SK-N-SH (cell line): ENCODE measurements around the gene LRRN4.

Source experiments
- CTCF ChIP-seq: fragments of 200-600 bp; sonication (generic); IDR thresholded peaks from 2 replicates; pipeline ENCODE4 v1.6.1; 2017; ENCODE audit warnings: antibody characterized with exemption, mild to moderate bottlenecking, moderate library complexity
- EP300 ChIP-seq, 2 experiments: IDR thresholded peaks; 2 replicates each; pipeline versions ENCODE4 v1.4.0 to v1.6.1; 2012; ENCODE audit warnings: borderline replicate concordance in 1 of 2, low read depth in 1 of 2, low read length in 1 of 2
- GABPA ChIP-seq: IDR thresholded peaks from 2 replicates; pipeline ENCODE4 v1.4.0; 2012; ENCODE audit warnings: low read depth, mild to moderate bottlenecking
- IRF3 ChIP-seq: fragments of 150-350 bp; IDR thresholded peaks from 2 replicates; pipeline ENCODE4 v1.6.1; 2016; ENCODE audit warnings: mild to moderate bottlenecking, low read depth, low read length
- MXI1 ChIP-seq: IDR thresholded peaks from 2 replicates; pipeline ENCODE4 v1.6.1; 2012; ENCODE audit warnings: mild to moderate bottlenecking, low read depth, low read length, improper control_type of control experiment
- RFX5 ChIP-seq: IDR thresholded peaks from 2 replicates; pipeline ENCODE4 v1.6.1; 2012; ENCODE audit warnings: mild to moderate bottlenecking, improper control_type of control experiment, low read length
- SIN3A ChIP-seq: IDR thresholded peaks from 2 replicates; pipeline ENCODE4 v1.6.1; 2012; ENCODE audit warnings: low read depth, mild to moderate bottlenecking, low read length, moderate library complexity, borderline replicate concordance
- SMC3 ChIP-seq: IDR thresholded peaks from 2 replicates; pipeline ENCODE4 v1.6.1; 2012; ENCODE audit warnings: low read depth, low read length, improper control_type of control experiment
- TF ChIP-seq, protein P1 (sequence below): IDR thresholded peaks from 2 replicates; pipeline ENCODE4; 2012
- TF ChIP-seq, protein P2 (sequence below): IDR thresholded peaks from 2 replicates; pipeline ENCODE4 v1.4.0; 2012; ENCODE audit warnings: low read depth
- TF ChIP-seq, protein P3 (sequence below): IDR thresholded peaks from 2 replicates; pipeline ENCODE4 v1.6.1; 2012; ENCODE audit warnings: mild to moderate bottlenecking, low read depth, low read length, moderate library complexity

DNA sequence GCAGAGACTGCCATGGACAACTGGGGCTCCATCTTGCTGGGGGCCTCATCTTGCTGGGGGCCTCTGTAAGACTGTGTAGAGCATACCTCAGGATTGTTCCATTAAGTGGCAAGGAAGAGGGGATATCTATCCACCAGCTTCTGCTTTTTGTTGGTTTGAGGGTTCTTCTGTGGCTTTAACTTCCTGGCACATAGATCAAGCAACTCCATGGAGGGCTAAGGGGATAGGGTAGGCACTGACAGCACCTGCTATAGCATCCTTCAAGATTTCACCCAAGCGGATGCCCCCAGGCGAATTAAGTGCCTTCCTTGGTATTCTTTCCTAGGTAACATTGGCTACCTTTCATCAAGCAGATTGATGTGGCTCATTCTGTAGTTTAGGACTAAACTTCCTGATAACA is 3.8 kb upstream of the LRRN4 start:
- TF ChIP-seq EP300 (IDR thresholded peaks at IDR 0.05; ENCODE audit: borderline replicate concordance in 1 of 2, low read depth in 1 of 2, low read length in 1 of 2) (no peak), CTCF (no peak), RFX5 (no peak), MXI1 (no peak), SMC3 (no peak), GABPA (no peak), IRF3 (no peak), SIN3A (no peak)
- TF ChIP-seq, protein P1, sequence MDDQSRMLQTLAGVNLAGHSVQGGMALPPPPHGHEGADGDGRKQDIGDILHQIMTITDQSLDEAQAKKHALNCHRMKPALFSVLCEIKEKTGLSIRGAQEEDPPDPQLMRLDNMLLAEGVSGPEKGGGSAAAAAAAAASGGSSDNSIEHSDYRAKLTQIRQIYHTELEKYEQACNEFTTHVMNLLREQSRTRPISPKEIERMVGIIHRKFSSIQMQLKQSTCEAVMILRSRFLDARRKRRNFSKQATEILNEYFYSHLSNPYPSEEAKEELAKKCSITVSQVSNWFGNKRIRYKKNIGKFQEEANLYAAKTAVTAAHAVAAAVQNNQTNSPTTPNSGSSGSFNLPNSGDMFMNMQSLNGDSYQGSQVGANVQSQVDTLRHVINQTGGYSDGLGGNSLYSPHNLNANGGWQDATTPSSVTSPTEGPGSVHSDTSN, result no peak
- TF ChIP-seq, protein P2, sequence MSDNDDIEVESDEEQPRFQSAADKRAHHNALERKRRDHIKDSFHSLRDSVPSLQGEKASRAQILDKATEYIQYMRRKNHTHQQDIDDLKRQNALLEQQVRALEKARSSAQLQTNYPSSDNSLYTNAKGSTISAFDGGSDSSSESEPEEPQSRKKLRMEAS, result no peak
- TF ChIP-seq, protein P3, sequence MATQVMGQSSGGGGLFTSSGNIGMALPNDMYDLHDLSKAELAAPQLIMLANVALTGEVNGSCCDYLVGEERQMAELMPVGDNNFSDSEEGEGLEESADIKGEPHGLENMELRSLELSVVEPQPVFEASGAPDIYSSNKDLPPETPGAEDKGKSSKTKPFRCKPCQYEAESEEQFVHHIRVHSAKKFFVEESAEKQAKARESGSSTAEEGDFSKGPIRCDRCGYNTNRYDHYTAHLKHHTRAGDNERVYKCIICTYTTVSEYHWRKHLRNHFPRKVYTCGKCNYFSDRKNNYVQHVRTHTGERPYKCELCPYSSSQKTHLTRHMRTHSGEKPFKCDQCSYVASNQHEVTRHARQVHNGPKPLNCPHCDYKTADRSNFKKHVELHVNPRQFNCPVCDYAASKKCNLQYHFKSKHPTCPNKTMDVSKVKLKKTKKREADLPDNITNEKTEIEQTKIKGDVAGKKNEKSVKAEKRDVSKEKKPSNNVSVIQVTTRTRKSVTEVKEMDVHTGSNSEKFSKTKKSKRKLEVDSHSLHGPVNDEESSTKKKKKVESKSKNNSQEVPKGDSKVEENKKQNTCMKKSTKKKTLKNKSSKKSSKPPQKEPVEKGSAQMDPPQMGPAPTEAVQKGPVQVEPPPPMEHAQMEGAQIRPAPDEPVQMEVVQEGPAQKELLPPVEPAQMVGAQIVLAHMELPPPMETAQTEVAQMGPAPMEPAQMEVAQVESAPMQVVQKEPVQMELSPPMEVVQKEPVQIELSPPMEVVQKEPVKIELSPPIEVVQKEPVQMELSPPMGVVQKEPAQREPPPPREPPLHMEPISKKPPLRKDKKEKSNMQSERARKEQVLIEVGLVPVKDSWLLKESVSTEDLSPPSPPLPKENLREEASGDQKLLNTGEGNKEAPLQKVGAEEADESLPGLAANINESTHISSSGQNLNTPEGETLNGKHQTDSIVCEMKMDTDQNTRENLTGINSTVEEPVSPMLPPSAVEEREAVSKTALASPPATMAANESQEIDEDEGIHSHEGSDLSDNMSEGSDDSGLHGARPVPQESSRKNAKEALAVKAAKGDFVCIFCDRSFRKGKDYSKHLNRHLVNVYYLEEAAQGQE, result no peak
